GM21390 (cell line): ENCODE measurements around the gene DHX35.

Experiments used
- ATAC-seq: cut with Tn5 transposase; IDR thresholded peaks from one replicate; pipeline ENCODE4 v1.9.1; 2021; ENCODE audit not compliant: unreplicated experiment

Gene DHX35

DNA sequence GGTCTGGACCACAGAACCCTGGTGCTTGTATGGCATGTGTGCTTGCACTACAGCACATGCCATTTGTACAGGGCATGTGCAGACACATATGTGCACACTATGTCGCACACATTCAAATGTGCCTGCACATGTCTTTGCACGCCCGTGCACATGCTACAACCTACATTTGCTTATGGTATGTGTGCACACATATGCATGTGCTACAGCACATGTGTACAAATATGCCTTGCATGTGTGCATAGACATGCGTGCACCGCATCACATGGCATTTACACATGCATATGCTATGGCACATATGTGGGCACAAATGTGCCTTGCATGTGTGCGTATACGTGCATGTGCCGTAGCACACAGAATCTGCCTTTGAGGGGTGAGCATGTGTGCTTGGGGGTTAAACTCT, 90.5 kb downstream of the DHX35 start:
- ATAC-seq: no peak

DNA sequence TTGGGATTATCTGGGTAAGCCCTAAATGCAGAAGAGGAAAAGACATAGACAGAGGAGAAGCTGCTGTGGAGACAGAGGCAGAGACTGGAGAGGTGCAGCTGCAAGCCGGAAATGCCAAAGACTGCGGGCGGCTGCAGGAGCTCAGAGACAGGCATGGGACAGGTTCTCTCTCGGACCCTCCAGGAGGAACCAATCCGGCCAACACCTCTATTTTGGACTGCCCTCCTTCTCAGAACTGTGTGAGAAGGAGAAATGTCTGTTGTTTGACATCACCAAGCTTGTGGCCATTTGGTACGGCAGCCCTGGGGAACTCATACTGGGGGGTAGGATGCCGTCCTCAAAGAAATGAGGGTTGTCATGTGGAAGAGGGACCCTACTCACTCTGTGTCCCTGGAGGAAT, 95.0 kb downstream of the DHX35 start:
- no peak for ATAC-seq

DNA sequence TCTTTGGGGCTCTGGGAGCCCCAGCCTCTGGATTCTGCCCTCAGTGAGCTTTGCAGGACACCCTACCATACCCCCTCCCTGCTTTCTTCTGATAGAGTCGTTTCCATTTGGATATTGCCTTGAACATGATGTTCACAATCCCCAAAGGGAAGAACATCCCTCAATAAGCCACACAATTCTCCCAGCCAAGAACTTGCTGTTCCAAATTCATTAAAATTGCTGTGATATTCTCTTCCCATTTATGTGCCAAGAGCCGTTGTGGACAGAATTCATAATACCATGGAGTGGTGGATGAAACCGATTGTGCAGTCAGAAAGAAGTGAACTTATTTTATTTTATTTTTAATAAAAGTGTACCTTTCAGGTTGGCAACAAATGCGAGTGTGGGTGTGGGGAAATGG, 95.8 kb downstream of the DHX35 start:
- ATAC-seq: no peak

DNA sequence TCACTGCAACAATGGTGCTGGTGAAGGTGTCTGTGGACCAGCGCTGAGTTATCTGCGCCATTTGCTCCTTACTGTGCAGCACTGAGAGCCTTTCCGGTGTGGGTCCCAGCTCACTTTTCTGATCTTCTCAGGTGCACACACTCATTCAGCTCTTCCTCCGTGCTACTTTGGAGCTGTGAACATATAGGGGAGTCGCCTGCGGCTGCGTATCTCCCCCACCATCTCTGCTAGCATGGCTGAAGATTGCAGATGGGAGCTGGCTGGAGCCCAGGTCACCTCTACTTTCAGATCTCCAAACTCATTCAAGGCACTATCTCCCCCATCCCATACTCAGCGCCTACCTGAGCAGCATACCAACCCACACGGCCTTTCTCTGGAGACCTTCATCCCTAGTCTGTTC, 96.9 kb downstream of the DHX35 start:
- ATAC-seq: no peak

DNA sequence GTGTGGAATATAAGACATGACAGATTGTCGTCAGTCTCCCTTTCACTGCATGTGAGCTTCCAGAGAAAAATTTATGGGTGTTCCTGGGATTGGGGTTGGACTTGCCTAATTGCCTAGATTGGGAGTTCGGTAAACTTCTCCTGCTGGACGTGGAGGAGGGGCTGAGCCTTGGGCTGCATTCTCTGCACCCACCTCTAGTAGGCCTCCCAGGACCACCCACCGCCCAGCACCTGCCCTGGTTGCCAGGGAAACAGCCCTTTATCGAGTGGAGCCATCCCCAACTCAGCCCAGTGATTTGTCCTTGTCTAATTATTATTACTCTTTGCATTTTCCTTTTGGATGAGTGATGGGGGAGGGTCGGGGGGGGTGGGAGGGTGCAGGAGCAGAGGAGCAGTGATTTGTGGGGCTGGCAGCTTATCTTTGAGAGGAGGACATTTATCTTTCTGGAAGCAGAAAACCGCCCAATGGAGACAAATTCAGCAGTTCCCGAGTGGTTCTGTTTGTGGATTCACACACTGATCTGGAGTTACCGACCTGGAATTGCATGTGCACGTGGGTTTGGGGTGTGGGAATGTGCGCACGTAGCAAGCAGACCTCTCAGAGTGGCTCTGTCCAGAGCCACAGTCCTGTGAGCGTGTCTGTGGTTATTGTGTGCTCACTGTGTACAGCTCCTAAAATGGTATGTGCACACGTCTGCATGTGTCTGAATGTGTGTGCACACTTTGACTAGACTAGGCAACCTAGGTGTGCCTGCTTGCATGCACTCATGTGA, 104.5 kb downstream of the DHX35 start:
- ATAC-seq: no peak

DNA sequence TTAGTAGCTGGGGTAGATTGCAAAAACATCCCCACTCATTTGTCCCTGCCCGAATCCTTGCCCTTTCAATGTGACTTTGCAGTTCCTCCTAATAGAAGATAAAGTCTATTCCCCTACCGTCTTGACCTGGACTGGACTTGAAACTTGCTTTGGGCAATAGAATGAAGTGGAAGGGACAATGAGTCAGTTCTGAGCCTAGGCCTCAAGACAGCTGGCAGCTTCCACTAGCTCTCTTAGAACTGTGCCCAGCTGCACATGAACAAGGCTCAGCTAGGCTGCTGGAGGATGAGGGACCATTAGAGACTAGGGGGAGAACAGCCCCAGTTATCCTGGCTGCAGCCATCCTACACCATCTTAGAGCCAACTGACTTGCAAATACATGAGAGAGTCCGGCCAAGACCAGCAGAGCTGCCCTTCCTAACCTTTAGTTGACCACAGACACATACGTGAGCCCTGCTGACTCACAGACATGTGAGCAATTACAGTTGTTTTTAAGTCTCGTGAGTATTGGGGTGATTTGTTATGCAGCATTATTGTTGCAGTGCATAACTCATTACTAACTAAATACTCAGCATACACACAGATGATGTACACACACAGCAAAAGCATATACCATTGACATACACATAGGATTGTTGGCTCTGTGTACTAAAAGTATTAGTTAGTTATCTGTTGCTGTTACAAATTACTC, 105.5 kb downstream of the DHX35 start:
- ATAC-seq: no peak

DNA sequence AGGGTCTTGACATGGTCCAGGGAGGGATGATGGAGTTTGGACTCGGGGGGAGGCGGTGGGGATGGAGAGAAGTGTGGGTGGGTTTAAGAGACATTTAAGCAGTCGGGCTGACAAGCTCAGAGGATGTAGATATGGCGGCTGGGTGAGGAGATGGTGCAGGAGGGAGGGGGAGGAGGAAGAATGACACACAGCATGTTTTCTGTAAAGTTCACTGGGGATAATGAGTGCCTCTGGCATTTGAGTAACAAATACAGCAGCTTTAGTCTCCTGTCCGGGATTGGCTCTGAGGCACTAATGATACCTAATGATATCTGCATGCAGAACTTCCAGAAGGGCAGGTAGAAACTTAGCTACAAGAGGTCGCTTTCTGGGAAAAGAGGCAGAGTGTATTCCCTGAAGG, 107.8 kb downstream of the DHX35 start:
- no peak for ATAC-seq

DNA sequence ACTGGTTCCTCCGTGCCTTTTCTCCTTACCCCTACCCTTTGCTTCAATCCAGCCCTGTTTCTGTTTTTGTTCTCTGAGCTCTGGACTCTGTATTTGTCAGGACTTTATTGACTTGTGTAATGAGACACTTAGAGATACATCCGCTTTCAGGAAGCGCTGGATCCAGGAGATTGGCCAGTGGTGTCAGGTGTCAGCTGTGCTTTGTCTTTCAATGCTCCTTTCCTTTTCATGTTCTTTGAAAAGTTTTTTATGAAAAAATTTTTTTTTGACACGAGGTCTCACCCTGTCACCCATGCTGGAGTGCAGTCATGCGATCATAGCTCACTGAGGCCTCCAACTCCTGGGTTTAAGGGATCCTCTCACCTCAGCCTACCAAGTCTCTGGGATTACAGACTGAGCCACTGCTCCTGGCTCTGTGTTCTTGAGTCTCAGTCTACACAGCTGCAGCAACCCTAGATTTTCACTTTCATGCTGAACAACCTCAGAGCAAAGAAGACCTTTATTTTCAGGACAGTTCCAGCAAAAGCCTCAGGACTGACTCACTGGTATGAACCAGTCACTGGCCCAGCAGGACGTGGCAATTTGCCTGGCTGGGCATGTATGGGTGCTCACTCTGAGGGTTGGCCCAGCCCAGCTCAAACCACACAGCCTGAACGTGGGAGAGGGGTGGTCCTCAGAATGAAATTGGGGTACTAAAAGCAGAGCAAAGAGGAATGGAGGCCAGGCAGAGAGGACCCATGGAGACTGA, 108.5 kb downstream of the DHX35 start:
- no peak for ATAC-seq

DNA sequence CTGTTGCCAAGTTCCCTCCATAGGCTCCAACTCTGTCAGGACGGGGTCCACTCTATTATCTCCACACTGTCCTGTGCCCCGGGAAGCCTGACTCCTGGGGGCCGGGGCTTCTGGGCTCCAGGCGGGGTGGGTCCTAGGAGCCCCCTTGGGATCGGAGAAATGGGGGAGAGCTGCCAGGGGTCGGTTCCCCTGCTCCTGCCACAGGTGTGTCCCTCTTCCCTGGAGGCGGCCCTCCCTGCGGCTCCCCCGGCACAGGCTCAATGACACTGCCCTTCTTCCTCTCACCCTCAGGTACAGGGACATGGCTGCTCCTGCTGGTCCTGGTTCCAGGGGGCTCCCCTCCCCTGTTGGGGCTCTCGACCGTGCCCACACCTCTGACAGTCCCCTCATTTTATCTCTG, 110.0 kb downstream of the DHX35 start:
- no peak for ATAC-seq

DNA sequence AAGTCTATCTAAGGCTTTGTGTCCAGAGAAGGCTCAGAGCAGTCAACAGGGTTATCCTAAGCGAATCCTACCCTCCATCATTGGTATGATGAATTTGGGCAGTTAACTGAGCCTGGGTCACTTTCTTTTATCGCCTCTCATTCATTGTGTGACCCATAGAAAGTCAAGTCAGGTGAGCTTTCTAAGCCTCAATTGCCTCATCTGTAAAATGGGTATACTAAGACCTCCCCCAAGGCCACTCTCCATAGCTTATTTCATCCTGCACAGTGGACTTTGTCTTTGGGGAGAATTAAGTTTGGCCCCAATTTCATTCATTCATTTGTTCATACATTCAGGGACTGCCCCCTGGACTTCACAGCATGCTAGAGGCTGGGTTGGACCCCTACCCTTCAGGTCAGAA, 110.5 kb downstream of the DHX35 start:
- ATAC-seq: no peak

DNA sequence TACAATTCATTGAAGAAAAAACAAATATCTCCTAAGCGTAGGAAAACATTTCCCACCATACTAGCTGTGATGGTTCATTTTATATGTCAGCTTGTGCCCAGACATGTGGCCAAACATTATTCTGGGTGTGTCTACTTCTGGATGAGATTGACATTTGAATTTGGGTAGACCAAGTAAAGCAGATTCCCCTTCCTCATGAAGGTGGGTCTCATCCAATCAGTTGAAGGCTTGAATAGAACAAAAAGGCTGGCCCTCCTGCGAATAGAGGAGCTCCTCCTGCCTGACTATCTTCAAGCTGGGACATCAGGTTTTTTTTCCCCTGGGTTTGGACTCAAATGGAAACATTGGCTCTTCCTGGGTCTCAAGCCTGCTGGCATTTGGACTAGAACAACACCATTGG, 113.6 kb downstream of the DHX35 start:
- ATAC-seq: no peak

DNA sequence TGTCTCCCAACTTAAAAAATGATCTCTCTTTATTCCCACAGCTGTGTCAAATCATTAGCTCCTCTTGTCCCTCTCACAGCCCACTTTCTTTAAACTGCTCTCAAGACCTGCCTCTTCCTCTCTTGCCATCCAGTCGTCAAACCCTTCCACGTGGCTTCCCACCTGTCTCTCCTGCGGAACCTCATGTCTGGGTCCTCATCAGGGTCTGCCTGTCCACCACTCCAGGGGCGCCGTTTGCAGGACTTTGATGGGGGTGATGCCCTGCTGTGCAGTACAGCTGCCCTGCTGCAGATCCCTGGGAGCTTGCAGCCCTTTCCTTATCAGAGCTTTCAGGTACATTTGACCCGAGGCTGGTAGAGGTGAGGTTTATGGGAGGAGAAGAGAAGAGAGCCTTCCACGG, 114.8 kb downstream of the DHX35 start:
- no peak for ATAC-seq

DNA sequence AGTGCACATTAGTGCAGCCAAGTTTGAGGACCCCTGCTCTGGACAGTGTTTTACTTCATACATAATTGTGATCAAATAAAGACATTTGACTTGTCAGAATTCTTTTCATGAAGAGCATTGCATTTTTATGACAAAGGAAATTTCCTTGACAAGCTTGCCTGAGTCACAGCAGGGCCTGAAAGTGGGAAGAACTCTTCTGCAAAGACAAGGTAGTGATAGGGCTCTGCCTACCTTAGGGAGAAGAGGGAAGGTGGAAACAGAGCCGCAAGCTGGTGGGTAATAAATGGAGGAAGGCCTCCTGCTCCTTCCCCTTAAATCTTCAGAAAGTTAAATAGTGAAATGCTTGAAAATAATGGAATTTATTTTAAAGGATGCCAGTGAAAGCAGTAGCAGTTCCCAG, 118.2 kb downstream of the DHX35 start:
- ATAC-seq: no peak

DNA sequence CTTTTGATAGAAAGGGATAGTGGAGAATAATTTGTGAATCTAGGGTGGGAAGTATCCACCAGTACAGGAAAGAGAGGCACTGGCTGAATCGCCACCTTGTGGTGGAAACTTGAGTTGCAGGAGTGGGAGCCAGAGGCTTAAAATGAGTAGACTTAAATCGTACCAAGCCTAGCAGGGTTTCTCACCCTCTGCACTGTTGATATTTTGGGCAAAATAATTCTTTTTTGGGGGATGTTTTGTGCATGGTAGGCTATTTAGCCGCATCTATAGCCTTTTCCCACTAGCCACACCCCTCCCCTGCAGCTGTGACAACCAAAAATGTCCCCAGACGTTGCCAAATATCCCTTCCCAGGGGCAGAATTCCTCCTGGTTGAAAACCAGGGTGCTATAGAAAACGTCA, 119.1 kb downstream of the DHX35 start:
- ATAC-seq: no peak

DNA sequence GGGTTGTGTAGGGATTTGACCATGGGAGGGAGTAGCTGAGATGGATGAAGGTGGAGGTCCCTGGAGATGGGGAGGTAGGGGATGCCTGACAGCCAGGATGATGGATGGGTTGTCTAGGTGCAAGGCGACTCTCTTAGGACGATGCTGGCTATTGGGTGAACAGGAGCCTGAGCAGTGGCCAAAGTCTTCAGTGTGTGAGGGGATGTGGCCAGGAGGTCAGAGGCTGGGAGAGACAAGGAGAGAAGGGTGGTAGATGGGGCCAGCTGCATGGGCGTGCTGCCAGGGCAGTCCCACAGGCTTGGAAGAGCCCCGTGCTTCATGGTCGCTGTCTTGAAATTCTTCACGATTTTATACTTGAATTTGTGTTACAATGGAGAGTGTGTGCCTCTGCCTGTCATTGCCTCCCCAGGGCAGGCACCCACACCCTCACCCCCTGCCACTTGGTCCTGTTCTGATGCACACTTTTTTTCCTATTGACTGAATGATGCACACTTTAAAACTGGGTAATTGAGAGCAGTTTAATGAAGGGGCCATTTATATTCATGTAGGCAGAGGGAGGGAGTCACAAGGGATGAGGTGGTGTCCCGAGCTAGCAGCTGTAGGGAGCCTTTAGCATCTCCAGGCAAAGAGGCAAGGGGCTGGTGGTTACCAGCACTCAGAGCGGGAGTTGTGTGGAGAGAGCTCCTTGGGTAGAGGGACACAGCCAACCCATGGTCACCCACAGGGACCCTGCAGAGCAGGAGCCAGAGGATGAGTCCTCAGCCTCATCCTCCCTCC, 120.7 kb downstream of the DHX35 start:
- no peak for ATAC-seq

DNA sequence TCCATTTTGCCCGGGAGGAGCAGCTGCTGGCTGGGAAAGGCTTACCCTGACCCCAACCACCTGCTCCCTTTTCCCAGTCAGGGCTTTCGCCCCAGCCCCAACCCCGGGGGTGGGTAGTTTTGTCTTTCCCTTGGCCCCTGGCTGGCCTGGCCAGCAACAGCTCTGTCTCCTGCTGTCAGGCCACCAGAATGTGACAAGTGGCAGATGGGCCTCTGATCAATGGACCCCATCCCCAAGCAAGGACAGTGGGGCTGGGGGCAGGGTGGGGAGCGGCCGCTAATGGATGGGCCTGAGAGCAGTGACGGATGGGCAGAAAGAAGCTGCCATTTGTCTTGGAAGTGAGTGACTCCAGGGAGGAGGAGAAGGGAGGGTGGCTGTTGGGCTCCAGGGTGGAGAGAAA, 121.6 kb downstream of the DHX35 start:
- no peak for ATAC-seq

DNA sequence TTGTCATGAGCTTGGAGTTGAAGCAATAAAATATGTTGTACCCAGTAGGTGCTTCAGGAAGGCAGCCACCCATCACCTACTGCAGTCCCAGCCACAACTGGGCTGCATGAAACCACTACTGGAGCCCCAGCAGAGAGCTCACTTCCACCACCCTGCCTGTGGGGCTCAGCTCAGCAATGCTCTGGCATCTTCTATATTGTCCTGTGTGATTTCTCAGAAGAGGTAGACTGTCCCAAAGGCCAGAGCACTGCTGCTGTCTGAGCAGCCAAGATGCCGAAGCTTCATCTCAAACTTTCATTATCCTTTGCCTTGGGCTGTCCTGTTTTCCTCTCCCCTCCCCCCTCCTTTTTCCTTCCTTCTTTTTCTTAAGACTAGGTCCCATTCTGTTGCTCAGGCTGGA, 126.9 kb downstream of the DHX35 start:
- ATAC-seq: no peak
